ENCODE data around the gene CDRT15.
"Not testable (repeated sequence)": the region's sequence is repeated elsewhere in the genome, so short reads cannot be mapped to it uniquely, and the experiment has no call there.

The CDRT15 gene

DNA sequence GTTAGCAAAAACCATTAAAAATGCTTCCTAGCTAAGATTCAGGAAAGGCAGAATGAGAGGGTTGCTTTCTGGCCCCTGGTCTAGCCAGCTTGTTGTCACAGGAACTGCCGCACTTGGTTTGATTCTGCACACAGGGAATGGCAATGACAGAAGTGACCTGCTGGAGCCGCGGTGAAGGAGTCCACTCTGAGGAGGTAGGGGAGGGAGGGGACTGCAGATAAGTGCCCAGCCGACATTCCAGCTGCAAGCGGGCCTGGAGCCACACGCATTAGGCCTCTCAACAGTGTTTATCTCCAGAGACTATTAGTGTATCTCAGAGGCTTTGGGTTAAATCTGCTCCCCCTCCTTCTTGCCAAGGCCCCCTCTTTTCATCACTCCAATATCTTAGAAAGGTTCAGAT, 38.6 kb downstream of the CDRT15 start:
- TF ChIP-seq, protein P1, sequence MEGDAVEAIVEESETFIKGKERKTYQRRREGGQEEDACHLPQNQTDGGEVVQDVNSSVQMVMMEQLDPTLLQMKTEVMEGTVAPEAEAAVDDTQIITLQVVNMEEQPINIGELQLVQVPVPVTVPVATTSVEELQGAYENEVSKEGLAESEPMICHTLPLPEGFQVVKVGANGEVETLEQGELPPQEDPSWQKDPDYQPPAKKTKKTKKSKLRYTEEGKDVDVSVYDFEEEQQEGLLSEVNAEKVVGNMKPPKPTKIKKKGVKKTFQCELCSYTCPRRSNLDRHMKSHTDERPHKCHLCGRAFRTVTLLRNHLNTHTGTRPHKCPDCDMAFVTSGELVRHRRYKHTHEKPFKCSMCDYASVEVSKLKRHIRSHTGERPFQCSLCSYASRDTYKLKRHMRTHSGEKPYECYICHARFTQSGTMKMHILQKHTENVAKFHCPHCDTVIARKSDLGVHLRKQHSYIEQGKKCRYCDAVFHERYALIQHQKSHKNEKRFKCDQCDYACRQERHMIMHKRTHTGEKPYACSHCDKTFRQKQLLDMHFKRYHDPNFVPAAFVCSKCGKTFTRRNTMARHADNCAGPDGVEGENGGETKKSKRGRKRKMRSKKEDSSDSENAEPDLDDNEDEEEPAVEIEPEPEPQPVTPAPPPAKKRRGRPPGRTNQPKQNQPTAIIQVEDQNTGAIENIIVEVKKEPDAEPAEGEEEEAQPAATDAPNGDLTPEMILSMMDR (IDR thresholded peaks at IDR 0.05; ENCODE audit: low read depth, low read length, missing control alignments), result no peak
- H3K4me3 ChIP-seq (replicated peaks; ENCODE audit: low read depth, low read length), result no peak overlapping the region
- DNase-seq (ENCODE audit: extremely low read depth, low read depth), result no peak

DNA sequence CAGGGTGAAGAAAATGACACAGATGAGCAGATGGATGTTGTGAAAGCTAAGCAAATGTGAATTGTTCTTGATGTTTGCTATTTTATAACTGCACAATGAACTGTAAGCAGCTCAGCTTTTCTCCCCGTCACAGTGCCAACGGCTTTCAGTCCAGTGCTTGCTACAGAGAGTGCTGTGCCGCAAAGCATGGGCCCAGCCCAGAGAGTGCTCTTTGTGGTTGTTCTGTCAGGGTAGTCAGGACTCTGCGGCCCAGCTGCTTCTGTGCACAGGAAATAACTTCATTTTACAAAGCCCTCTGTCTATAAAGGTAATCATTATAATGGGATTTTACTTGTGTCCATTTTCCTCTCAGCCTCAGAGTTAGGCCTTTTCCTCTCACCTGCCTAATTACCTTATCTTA, 39.1 kb downstream of the CDRT15 start:
- TF ChIP-seq, protein P1 (IDR thresholded peaks at IDR 0.05; ENCODE audit: low read depth, low read length, missing control alignments), result no peak
- DNase-seq (ENCODE audit: extremely low read depth, low read depth), result no peak
- H3K4me3 ChIP-seq (replicated peaks; ENCODE audit: low read depth, low read length), result no peak overlapping the region

DNA sequence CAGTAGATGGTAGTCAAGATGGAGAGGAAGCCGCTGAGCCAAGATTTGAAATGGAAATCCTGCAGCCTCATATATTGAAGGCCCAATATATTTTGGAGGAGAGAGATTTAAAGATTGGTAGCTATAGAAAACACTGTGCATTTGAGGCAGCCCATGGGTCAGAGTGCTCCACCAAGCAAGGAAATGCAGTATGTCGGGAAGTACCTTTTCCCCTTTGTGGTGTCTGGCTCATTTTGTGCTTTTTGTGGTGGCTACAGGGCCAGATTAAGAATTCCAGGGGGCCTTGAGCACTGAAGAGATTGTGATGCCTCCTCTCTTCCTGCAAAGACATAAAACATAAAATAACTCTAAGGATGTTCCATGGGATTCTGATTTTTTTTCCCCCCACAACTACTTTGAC, 39.6 kb downstream of the CDRT15 start:
- TF ChIP-seq, protein P1 (IDR thresholded peaks at IDR 0.05; ENCODE audit: low read depth, low read length, missing control alignments), result no peak
- no peak overlapping the region for H3K4me3 ChIP-seq (replicated peaks; ENCODE audit: low read depth, low read length)
- no peak for DNase-seq (ENCODE audit: extremely low read depth, low read depth)

DNA sequence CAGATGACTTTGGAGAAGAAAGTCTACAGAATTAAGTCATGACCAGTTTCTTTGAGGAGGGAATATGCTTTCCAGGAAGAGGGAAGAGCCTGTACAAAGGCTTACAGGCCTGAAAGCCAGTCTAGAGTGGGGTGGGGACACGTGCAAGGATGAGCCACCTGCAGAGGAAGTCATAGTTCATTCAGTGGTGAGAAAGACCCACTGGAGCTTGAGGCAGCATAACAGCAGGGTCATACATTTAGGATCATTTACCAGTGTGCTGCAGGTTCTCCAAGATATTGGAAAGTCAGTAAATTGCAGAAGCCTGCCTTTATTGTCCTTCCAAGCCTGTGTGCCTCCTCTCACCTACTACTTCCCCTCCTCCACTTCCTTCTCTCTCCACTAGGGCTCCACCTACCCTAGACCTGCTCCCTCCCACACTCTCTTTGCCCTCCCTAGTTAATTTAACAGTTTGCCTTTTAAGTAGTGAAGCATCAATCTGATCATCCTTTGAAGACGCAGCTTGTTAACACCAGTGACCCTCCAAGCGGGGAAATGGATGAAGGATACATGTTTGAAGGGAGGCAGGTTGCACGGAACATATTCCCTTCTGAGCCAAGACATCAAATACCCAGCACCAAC, 40.2 kb downstream of the CDRT15 start:
- no peak overlapping the region for H3K4me3 ChIP-seq (replicated peaks; ENCODE audit: low read depth, low read length)
- DNase-seq (ENCODE audit: extremely low read depth, low read depth), result no peak
- TF ChIP-seq, protein P1 (IDR thresholded peaks at IDR 0.05; ENCODE audit: low read depth, low read length, missing control alignments), result peak; percentile 33

DNA sequence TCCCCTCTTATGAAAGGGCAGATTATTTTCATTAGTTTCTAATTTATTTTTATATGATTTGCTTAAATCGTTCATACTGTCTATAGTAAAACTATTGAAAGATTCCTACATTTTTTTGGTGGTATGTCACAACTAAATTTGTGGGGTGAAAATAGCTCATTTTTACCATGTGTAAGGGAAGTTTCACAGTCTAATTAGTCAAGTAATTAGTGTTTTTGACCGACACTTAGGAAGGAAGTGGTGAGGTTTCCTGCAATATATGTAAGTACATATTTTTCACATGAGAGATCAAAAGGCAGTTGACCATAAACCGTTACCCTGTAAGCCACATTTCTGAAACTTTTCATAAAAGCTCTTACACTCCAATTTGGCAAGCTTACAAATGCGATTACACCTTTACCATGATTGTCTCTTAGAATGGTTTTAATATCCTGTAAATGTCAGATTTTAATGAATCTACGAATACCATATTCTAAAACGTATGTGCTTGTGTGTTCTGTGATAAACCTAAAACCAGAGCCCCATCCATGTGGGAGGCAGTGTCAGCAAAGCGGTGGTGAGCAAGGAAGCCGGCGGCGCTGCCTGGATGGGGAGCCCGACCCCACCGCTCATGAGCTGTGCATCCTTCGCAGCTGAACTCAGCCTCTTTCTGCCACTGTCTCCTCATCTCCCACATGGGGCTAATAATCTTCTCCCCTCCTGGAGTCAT, 43.9 kb downstream of the CDRT15 start:
- not testable (repeated sequence) for H3K4me3 ChIP-seq (replicated peaks; ENCODE audit: low read depth, low read length); DNase-seq (ENCODE audit: extremely low read depth, low read depth)

DNA sequence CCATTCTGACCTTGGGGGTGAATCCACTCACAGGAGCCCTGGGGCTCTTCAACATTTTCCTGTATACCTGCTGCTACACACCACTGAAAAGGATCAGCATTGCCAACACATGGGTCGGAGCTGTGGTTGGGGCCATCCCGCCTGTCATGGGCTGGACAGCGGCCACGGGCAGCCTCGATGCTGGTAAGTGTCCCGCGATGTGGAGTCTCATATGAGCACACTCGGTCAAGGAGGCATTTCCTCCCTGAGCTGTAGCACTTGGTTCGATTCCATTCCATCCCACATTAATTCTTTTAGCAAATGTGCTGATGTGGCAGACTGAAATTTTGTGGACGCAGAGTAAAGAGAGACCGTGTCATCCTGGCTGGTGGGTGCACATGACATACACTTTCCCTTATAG, 44.6 kb downstream of the CDRT15 start:
- H3K4me3 ChIP-seq (replicated peaks; ENCODE audit: low read depth, low read length); DNase-seq (ENCODE audit: extremely low read depth, low read depth): not testable (repeated sequence)

DNA sequence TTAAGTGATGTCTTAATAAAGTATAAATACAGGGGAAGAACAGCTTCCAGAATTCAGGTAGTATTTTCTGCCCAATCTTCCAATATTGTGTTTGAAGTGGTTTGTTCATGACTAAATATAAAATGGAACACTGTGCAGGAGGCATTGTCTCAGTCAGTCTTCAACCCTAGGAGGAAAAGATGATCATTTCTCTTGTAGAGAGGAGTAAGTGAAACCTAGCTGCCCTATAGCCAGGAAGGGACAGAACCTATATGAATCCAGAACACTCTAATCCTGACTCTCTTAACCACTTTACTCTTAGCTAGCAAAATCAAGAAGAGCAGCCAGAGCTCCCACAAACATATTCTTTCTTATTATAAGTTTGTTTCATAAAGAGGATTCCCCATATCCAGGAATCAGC, 45.2 kb downstream of the CDRT15 start:
- DNase-seq (ENCODE audit: extremely low read depth, low read depth); H3K4me3 ChIP-seq (replicated peaks; ENCODE audit: low read depth, low read length): not testable (repeated sequence)

DNA sequence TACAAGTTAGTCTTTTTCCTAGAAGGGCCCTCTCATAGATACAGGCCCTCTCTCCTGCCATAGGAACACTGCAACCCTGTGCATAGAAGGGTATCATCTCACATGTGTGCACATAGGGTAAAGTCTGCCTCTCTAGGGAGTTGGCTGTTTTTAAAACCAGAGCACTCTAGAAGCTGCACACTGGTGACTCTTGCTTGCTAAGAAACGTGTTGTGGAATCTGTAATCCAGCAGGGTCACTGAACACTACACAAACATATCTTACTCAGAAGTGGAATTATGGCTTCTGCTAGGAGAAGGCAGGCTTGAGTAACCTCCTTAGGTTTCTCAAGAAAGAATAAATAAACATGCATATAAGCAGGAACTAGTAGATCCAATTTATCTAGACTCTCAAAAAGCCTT, 45.9 kb downstream of the CDRT15 start:
- not testable (repeated sequence) for DNase-seq (ENCODE audit: extremely low read depth, low read depth); H3K4me3 ChIP-seq (replicated peaks; ENCODE audit: low read depth, low read length)

GRCh38 chr17:14186443-14186842, 50.2 kb downstream of the CDRT15 start:
- not testable (repeated sequence) for DNase-seq (ENCODE audit: extremely low read depth, low read depth)

More at GRCh38 chr17:14186443-14186842, 50.2 kb downstream of the CDRT15 start:
- H3K4me3 ChIP-seq (replicated peaks; ENCODE audit: low read depth, low read length), result not testable (repeated sequence)

Data from HFF-Myc (cell line).